Left lung (tissue), 10 donors: ENCODE data around the gene NFIX. TPM values are rescaled to one million over a fixed set of nuclear protein-coding genes. Genes with fewer than 3 reads are reported as not detected.
A peak's percentile ranks its signal among the peaks of the same experiment; 100 is the strongest.
"Not testable (repeated sequence)": the region's sequence is repeated elsewhere in the genome, so short reads cannot be mapped to it uniquely, and the experiment has no call there.

Source experiments
- ATAC-seq: fragments of 200-7000 bp; cut with Tn5 transposase; one replicate; pipeline ENCODE4 v1.9.1; 2020; ENCODE audit warnings: moderate library complexity
- DNase-seq, 4 donors: peaks; one replicate each; pipeline ENCODE4 v3.0.0-alpha.2; 2013 to 2020
- H3K27ac ChIP-seq, 2 donors: fragments of 200-600 bp; sonication (generic) in 1 of 2; one replicate each; pipeline versions ENCODE4 v1.5.0 to v1.8.0; 2020 to 2021
- H3K27me3 ChIP-seq, 2 donors: fragments of 200-600 bp; sonication (generic) in 1 of 2; one replicate each; pipeline versions ENCODE4 v1.5.0 to v1.8.0; 2020 to 2021
- H3K36me3 ChIP-seq, 2 donors: fragments of 200-600 bp; sonication (generic) in 1 of 2; one replicate each; pipeline versions ENCODE4 v1.5.0 to v1.8.0; 2020 to 2021
- H3K4me1 ChIP-seq, 2 donors: fragments of 200-600 bp; one replicate each; pipeline ENCODE4 v1.8.0; 2021
- H3K4me3 ChIP-seq, 2 donors: fragments of 200-600 bp; sonication (generic) in 1 of 2; one replicate each; pipeline versions ENCODE4 v1.5.0 to v1.8.0; 2020 to 2021; ENCODE audit warnings: mild to moderate bottlenecking in 1 of 2
- H3K9me3 ChIP-seq, 2 donors: fragments of 200-600 bp; sonication (generic) in 1 of 2; one replicate each; pipeline versions ENCODE4 v1.5.0 to v1.8.0; 2020 to 2021
- intact Hi-C, 2 donors: fragments of 100-400 bp; cut with DNase I; formaldehyde crosslinking; loops; one replicate each; pipeline versions ENCODE4 v1.11.2 to v1.14.2; 2022
- polyA plus RNA-seq, 6 donors: library from polyadenylated mRNA; unstranded; fragments of 120-200 nt; gene quantifications; one replicate each; pipeline ENCODE4 v1.2.1, GENCODE V29; 2013; ENCODE audit not compliant: insufficient read length in 6 of 6
- total RNA-seq, 2 donors: library from RNA; stranded (reverse); fragmentation: NEBNext Ultra II Directional; extraction: Animal tissue kit (Norgen Biotek cat#: 25700); gene quantifications; one replicate each; pipeline ENCODE4 v1.2.1, GENCODE V29; 2021
- TF ChIP-seq, protein P1 (sequence below), 2 donors: fragments of 200-600 bp; sonication (generic) in 1 of 2; IDR thresholded peaks; one replicate each; pipeline versions ENCODE4 v1.5.0 to v1.8.0; 2021; ENCODE audit warnings: antibody characterized with exemption in 2 of 2
- donor health status: DM: no; HTN: yes; CAD: no.
- donor health status: DM: no; HTN: no; CAD: no.

Gene NFIX
- total and polyA plus RNA-seq, 8 donors, result 92.6 to 237 (median 123) TPM

DNA sequence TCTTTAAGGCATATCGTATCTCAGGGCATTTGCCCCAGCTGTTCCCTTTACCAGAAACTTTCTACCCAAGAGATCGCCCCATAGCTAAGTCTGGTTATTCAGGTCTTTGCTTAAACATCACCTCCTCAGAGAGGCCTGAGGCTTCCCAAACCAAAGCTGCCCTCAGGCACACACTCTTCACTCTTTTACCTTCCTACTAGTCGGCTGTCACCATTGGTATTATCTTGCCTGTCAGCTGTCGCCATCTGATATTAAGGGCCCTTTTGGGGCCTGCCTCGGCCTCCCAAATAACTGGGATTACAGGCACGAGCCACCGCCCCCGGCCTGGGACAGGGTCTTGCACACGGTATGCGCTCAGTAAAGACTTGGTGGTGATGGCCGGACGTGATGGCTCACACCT is 39.3 kb upstream of the NFIX start:
- ATAC-seq (no peak), DNase-seq (no peak)
- TF ChIP-seq, protein P1, sequence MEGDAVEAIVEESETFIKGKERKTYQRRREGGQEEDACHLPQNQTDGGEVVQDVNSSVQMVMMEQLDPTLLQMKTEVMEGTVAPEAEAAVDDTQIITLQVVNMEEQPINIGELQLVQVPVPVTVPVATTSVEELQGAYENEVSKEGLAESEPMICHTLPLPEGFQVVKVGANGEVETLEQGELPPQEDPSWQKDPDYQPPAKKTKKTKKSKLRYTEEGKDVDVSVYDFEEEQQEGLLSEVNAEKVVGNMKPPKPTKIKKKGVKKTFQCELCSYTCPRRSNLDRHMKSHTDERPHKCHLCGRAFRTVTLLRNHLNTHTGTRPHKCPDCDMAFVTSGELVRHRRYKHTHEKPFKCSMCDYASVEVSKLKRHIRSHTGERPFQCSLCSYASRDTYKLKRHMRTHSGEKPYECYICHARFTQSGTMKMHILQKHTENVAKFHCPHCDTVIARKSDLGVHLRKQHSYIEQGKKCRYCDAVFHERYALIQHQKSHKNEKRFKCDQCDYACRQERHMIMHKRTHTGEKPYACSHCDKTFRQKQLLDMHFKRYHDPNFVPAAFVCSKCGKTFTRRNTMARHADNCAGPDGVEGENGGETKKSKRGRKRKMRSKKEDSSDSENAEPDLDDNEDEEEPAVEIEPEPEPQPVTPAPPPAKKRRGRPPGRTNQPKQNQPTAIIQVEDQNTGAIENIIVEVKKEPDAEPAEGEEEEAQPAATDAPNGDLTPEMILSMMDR (IDR thresholded peaks at IDR 0.05), result no peak
- no peaks in the 10 kb centered on the region for H3K9me3 ChIP-seq
- no peaks in the 10 kb centered on the region for H3K27me3 ChIP-seq
- peak overlapping the region; percentile 95 for H3K4me3 ChIP-seq
- H3K27ac ChIP-seq, result peak overlapping the region in 1 of 2 donors; percentile 91
- intact Hi-C loops, result no loop called here
- H3K36me3 ChIP-seq, result peaks cover 0 to 37% of the 10 kb centered on the region in 2 donors
- H3K4me1 ChIP-seq, result peaks cover 11 to 63% of the 10 kb centered on the region in 2 donors

- no peaks in the 10 kb centered on the region for H3K9me3 ChIP-seq
- H3K36me3 ChIP-seq, result peaks cover 0 to 30% of the 10 kb centered on the region in 2 donors
- peak within 1 kb of the TSS; percentile 95 for H3K4me3 ChIP-seq
- TF ChIP-seq, protein P1 (IDR thresholded peaks at IDR 0.05), result no peak
- no peaks in the 10 kb centered on the region for H3K27me3 ChIP-seq
- intact Hi-C loops, result no loop called here
- peaks cover 11 to 56% of the 10 kb centered on the region in 2 donors for H3K4me1 ChIP-seq
- peak; percentile 97 for ATAC-seq
- DNase-seq, result peak; percentile 64 to 97 (median 80)
- H3K27ac ChIP-seq, result peak within 1 kb of the TSS; percentile 87 to 91
These were observed 38.6 kb upstream of the NFIX start, which contains the start of gene GADD45GIP1 for GRCh38 chr19:12956446-12957388. Gene GADD45GIP1 (minus strand): TSS chr19:12957223. CDS start chr19:12957212, 11 bp downstream.

DNA sequence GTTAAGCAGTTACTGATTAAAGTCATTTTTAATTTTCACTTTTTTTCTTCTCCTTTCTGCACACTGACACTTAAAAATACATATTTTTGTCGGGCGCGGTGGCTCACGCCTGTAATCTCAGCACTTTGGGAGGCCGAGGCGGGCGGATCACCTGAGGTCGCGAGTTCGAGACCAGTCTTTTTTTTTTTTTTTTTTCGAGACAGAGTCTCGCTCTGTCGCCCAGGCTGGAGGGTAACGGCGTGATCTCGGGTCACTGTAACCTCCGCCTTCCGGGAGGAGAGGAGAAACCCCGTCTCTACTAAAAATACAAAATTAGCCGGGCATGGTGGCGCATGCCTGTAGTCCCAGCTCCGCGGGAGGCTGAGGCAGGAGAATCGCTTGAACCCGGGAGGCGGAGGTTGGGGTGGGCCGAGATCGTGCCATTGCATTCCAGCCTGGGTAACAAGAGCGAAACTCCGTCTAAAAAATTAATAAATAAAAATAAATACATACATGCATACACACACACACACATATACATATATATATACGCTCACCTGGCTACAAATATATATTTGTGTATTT is 37.8 kb upstream of the NFIX start:
- DNase-seq, intact Hi-C loops, H3K9me3 ChIP-seq, H3K27me3 ChIP-seq: not testable (repeated sequence)
- Histone ChIP-seq H3K4me1 (peaks cover 11 to 49% of the 10 kb centered on the region in 2 donors), H3K27ac (peak overlapping the region; percentile 87 to 91), H3K36me3 (peaks cover 0 to 22% of the 10 kb centered on the region in 2 donors), H3K4me3 (peak overlapping the region; percentile 95)
- peak; percentile 6 for ATAC-seq

DNA sequence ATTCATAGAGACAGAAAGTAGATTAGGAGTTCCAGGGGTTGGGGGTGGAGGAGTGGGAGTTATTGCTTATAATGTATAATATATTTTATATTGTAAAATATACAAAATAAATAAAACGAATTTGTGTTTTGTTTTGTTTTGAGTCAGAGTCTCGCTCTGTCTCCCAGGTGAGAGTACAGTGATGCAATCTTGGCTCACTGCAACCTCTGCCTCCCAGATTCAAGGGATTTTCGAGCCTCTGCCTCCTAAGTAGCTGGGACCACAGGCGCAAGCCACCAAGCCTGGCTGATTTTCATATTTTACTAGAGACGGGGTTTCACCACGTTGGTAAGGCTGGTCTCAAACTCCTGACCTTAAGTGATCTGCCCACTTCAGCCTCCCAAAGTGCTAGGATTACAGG is 35.8 kb upstream of the NFIX start:
- ATAC-seq (no peak), DNase-seq (no peak)
- Histone ChIP-seq H3K27ac (no peak overlapping the region), H3K27me3 (no peaks in the 10 kb centered on the region), H3K4me3 (no peak overlapping the region), H3K9me3 (no peaks in the 10 kb centered on the region), H3K36me3 (peaks cover 0 to 2% of the 10 kb centered on the region in 2 donors), H3K4me1 (peaks cover 8 to 29% of the 10 kb centered on the region in 2 donors)
- TF ChIP-seq, protein P1 (IDR thresholded peaks at IDR 0.05), result no peak
- intact Hi-C loops, result no loop called here

DNA sequence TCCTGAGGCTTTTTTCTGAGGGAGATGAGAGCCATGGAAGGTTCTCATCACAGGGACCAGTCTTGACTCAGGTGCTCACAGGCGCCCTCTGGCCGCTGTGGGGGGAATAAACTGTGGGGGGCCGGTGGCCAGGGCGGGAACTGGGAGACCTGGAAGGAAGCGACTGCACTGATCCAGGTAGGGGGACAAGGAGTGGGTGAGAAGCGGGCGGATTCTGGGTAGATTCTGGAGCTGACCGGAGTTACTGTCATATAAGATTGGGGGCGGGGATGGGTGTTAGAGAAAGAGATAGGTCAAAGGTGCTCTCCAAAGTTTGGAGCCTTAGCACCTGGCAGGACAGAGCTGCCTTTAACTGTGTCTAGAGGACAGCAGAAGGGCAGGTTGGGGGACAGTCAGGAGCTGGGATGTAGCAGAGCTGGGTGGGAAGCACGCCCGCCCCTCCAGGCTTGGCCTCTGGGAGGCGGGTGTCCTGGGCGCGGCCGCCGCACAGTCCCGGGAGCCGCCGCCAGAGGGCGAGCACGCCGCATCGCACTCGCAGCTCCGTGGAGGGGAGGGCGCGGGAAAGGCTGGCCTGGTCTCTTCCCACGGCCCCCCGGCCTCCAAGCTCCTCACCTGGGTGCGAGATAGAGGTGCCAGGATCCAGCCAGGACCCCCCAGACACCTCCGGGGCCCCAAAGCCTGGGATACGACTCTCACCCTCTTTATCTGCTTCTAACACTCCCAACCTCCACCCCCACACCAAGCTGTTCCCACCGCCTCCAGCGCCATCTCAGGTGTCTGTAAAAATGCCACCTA is 30.1 kb upstream of the NFIX start:
- DNase-seq (peak; percentile 68 to 97 (median 78)), ATAC-seq (peak; percentile 99)
- peak overlapping the region; percentile 26 to 42 for H3K4me3 ChIP-seq
- TF ChIP-seq, protein P1 (IDR thresholded peaks at IDR 0.05), result peak; percentile 94 to 97
- peak overlapping the region in 1 of 2 donors; percentile 68 for H3K27ac ChIP-seq
- no peaks in the 10 kb centered on the region for H3K9me3 ChIP-seq
- H3K27me3 ChIP-seq, result no peaks in the 10 kb centered on the region
- H3K36me3 ChIP-seq, result no peaks in the 10 kb centered on the region
- H3K4me1 ChIP-seq, result peaks cover 0 to 10% of the 10 kb centered on the region in 2 donors
- intact Hi-C loops, result loop anchor here in 1 of 2 donors (10.0 kb wide), 1 partner anchor 80 kb away; the partner anchor contains the start of genes DNASE2 and KLF1
